ENCODE results near the gene OR1F1.

OR1F1 gene

DNA sequence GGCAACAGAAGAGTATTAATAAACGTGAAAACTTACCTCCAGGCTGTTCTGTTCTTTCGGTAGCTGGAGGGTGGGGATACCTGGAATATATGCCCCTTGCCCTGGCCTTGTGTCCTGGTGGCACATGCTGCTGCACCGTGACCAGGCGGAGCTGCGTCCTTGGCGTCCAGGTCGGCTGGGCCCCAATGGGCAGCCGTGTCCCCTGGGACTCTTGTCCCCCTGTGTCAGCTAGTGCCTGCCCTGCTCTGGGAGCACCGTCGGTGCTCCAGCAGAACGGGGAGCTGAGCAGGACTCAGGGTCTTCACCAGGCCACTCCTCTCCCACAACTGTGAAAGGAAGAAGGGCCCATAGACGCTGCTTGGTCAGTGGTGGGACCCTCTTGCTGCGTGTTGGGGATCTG, 45.2 kb upstream of the OR1F1 start:
- TF ChIP-seq CTCF (conservative IDR thresholded peaks at IDR 0.05), result no peak
- no peak overlapping the region for H3K27ac ChIP-seq

DNA sequence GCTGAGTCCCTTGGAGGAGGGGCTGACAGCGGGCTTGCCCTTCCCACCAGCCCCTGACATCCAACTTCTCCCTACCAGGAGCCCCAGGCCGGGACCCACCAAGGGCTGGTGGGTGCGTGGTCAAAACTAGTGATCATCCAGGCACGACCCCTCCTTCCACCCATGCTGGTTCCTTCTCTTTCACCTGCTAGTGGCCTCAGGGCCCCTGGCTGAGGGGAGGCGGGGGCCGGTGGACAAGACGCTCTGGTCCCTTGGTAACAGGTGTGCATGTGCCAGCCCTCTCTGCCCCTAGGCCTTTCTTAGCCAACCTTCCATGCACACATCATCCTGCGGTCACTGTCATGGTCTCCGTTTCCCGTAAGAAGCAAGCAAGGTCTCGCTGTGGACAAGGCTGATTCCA, 44.8 kb upstream of the OR1F1 start:
- TF ChIP-seq CTCF (conservative IDR thresholded peaks at IDR 0.05), result no peak

DNA sequence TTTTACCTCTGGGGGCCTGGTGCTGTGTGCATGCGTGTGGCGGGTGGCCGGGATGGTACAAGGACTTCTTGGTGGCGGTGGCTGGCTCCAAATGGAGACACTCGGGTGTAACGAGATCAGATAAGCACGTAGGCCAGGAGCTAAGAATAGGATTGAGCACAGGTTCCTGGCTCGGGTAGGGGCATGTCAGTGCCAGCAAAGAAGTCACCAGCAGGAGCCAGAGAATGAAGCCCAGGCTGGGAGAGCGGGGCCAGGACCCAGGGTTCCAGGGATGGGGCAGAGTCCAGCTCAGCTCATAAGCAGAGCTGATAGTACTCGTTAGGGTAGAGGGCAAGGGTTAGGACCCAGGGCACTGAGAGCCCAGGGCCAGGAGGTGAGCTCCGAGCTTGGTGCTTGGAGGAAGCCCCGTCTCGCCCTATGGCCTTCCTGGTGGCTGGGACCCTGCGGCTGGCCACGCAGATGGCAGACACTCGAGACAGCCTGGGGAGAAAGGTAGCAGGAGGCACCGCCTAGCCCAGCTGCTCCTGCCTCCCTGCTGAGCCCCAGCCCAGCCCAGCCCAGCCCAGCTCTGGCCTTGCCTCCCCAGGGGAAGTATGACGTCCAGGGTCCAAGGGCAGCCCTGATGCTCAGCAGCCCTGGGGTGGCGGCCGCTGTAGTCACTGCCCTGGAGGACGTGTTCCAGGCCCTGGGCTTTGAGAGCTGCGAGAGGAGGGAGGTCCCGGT, 44.2 kb upstream of the OR1F1 start:
- H3K27ac ChIP-seq, result no peak overlapping the region
- TF ChIP-seq CTCF (conservative IDR thresholded peaks at IDR 0.05), result no peak

More for the DNA sequence above, 44.8 kb upstream of the OR1F1 start:
- H3K27ac ChIP-seq, result no peak overlapping the region

- no peak overlapping the region for H3K27ac ChIP-seq
- no peak for TF ChIP-seq CTCF (conservative IDR thresholded peaks at IDR 0.05)
Measured at GRCh38 chr16:3144321-3144983, 43.6 kb upstream of the OR1F1 start.

DNA sequence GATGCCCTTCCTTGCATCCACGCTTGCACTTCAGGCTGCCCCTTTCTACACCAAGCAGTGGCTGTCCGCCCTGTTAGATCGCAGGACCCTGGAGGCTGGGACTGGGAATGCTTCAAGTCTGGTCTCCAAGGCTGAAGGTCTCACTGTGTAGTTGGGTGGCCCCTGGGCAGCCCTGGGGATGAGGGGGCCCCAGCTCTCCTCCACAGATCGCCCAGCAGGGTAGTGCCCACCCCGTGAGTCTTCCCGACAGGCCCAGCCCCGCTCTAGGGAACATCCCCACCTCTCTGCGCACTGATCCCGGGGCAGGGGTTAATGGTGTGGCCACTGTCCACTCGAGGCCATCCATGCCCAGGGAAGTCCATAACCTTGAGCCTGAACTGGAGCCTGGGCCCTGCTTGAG, 42.9 kb upstream of the OR1F1 start:
- no peak for TF ChIP-seq CTCF (conservative IDR thresholded peaks at IDR 0.05)
- no peak overlapping the region for H3K27ac ChIP-seq

- no peak overlapping the region for H3K27ac ChIP-seq
- TF ChIP-seq CTCF (conservative IDR thresholded peaks at IDR 0.05), result no peak
Measured at GRCh38 chr16:3145660-3146059, 42.3 kb upstream of the OR1F1 start.

DNA sequence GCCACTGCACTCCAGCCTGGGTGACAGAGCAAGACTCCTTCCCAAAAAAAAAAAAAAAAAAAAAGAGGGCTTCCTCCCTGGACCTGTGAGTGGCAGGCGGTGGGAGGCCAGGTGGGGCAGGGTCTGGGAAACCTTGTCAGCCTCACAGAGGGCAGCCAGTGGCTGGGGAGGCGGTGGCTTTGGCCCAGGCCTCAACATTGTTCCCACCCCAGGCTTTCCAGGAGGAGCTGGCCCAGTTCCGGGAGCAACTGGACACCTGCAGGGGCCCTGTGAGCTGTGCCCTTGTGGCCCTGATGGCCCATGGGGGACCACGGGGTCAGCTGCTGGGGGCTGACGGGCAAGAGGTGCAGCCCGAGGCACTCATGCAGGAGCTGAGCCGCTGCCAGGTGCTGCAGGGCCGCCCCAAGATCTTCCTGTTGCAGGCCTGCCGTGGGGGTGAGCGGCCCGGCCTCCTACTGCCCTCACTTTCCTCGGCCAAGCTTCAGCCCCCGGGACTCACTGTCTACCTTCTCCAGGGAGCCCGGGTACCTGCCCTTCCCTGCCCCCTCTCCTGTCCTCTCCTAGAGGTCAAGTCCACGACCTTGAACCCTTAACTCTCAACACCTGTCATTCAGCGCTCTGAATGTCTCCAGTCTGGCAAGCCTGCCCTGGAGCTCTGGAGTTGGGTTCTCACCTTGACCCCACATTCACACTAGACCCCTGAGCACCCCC, 40.8 kb upstream of the OR1F1 start:
- no peak overlapping the region for H3K27ac ChIP-seq
- no peak for TF ChIP-seq CTCF (conservative IDR thresholded peaks at IDR 0.05)
